ENCODE measurements around the gene CACNA2D4.

CACNA2D4 gene

GRCh38 chr12:1842905-1843640 lies 75.4 kb downstream of the CACNA2D4 start:
- no peak for DNase-seq

- DNase-seq, result no peak
Measured at GRCh38 chr12:1842183-1842904, 76.1 kb downstream of the CACNA2D4 start.

DNA sequence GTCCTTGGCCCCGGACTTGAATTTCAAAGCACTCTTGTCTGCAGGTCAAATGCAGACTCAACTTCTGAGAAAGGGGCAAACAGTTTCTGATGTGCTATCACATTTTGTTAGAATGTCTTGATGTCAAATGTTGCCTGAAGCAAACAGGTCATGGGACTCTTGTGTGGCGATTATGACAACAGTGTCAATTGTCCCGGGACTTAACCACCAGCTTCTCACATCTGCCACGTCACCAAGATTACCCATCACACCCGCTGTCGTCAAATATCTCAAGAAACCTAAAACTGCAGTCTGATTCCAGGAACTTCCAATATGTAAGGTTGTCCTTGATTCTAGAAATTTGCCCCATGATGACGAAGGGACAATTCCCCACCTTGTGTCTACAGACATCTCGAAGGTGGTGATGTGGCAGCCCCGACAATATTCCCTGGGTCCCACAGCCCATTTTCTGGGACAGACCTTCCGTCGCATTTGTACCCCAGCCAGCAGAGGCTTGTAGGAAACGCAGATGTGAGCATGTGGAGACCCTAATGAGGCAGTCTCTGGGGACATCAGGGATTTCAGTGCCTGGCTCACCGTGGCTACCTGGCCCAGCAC lies 76.8 kb downstream of the CACNA2D4 start:
- no peak for DNase-seq

GRCh38 chr12:1840981-1841425 lies 77.4 kb downstream of the CACNA2D4 start:
- no peak for DNase-seq

GRCh38 chr12:1839956-1840951 lies 78.2 kb downstream of the CACNA2D4 start:
- DNase-seq, result no peak

- no peak for DNase-seq
Measured at GRCh38 chr12:1839464-1839863, 79.0 kb downstream of the CACNA2D4 start.

GRCh38 chr12:1838994-1839365 lies 79.5 kb downstream of the CACNA2D4 start:
- DNase-seq, result no peak

- no peak for DNase-seq
Measured at GRCh38 chr12:1838205-1838993, 80.1 kb downstream of the CACNA2D4 start.

GRCh38 chr12:1837541-1838204 lies 80.8 kb downstream of the CACNA2D4 start:
- no peak for DNase-seq

DNA sequence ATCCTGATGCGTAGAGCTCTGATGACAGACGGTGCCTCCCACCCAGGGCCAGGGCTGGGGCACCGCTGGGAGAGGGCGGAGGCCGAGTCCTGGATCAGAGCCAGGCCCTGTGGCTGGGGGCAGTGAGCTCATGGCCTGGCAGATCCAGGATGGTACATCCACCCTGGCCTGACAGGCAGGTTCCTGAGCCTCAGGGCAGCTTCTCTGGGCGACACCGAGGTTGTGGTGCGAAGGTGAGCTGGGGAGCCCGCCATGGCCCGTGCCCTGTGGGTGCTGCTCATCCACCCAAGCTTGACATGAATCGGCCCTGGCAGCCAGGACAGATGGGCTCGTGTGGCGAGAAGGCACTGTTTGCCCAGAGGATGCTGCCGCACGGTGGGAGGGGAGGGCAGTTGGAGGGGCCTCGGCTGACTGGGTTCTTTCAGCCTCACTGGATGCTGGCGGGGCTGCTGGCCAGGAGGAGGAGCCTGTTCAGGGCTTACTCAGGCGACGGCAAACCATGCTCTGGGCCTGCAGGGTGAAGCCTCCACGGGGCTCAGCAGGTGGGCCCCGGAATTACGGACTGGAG lies 81.5 kb downstream of the CACNA2D4 start:
- DNase-seq, result no peak

DNA sequence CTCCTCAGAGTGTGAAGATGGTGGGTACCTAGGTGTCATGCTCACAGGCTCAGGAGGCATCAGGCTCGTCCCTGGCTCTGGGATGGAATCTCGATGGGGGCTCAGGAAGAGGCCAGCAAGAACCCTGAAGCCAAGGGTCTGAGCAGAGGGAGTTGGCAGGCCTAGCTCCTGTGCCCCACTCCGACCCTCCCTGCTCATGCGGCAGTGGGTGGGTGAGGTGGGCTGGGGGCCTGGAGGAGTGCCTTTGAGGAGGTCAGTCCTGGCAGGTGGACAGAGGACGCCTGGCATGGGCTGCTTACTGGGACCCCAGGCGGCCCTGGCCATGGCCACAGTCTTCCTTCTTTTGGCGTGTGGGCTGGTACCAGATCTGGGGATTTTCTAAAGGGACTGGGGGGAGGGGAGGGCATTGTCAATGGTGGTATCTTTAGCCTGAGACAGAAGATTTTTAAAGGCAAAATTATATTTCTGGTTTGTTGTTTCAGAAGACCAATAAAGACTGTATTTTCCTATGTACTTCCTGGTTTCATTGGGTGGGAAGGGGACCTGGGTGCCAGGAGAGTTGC lies 82.1 kb downstream of the CACNA2D4 start:
- DNase-seq, result no peak

- no peak for DNase-seq
Measured at GRCh38 chr12:1835211-1836131, 83.0 kb downstream of the CACNA2D4 start.

DNA sequence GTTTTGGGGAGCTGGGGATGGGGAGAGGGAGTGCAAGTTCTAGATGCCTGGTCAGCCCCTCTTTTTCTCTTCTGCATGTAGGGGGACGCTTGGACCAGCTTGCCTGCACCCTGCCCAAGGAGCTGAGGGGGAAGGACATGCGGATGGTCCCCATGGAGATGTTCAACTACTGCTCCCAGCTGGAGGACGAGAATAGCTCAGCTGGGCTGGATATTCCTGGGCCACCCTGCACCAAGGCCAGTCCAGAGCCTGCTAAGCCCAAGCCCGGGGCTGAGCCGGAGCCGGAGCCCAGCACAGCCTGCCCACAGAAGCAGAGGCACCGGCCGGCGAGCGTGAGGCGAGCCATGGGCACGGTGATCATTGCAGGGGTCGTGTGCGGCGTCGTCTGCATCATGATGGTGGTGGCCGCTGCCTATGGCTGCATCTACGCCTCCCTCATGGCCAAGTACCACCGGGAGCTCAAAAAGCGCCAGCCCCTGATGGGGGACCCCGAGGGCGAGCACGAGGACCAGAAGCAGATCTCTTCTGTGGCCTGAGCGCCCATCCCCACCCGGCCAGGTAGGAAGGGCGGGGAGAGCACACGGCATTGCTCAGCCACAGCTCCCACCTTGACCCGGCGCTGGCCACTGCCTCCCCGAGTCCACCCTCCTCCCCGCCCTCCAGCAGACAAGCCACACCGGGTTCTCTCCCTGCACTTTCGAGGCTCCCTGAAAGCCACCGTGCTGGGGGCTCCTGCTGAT lies 84.1 kb downstream of the CACNA2D4 start:
- no peak for DNase-seq

GRCh38 chr12:1833596-1834028 lies 84.8 kb downstream of the CACNA2D4 start:
- no peak for DNase-seq

DNA sequence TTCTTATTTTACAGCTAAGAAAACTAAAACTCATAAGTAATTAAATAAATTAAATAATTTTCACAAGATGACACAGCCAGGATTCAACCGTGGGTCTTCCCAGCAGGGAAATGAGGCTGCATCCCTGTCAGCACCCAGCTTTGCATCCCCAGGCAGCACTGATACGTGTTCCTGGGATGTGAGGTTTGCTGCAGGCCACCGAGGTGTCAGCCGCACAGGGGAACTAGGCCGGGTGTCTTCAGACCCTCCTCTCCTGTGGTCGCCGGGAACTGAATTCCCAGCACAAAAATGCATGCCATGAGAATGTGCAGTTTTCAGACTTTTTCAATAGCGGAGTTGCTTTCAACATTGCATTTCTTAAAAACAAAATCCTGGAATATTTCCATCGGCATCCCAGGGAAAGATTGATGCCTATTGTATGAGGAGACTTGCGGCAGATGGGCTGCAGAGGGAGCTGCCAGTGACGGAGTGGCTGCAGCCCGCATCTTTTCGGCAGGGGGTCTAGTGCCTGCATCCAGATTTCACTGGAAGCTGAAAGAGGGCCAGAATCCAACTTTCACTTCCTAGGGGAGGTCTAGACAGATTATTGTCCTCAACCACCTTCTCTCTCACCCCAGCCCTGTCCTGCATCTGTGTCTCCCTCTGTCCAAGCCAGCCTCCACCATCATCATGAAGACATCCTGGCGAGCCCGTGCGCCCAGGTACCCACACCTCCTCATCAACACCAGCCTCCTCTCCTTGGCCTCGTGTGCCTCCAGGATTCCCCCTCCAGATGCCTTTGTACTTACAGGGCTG lies 85.5 kb downstream of the CACNA2D4 start:
- no peak for DNase-seq

DNA sequence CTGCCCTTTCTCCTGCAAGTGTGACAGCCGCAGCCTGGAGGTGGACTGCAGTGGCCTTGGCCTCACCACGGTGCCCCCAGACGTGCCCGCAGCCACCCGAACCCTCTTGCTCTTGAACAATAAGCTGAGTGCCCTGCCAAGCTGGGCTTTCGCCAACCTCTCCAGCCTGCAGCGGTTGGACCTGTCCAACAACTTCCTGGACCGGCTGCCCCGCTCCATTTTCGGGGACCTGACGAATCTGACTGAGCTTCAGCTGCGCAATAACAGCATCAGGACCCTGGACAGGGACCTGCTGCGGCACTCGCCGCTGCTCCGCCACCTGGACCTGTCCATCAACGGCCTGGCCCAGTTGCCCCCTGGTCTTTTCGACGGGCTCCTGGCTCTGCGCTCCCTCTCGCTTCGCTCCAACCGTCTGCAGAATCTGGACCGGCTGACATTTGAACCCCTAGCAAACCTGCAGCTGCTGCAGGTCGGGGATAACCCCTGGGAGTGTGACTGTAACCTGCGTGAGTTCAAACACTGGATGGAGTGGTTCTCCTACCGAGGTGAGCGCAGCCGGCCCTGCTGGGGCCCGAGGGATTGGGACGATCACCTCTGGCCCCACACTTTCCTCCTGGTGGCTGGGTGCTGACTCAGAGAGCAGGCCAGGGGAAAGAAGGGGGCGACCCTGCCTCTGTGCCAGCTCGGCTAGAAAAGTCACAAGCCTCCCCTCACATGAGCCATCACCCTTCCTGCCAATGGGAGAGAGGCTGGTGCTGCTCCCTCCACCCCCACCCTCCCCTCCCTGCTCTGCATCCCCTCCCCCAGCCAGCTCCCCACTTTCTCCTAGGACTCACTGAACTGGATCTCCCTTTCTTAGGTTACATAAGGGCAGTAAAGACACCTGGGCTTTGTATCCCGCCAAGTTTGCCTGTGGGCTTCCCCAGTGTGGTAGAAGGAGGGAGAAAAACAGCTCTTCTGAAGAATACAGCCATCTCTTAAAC lies 87.2 kb downstream of the CACNA2D4 start:
- no peak for DNase-seq

All from SIG-M5 (cell line).